ENCODE measurements around the gene GBA2.

- TF ChIP-seq POLR2A (IDR thresholded peaks at IDR 0.05) = no peak
- TF ChIP-seq, protein P1, sequence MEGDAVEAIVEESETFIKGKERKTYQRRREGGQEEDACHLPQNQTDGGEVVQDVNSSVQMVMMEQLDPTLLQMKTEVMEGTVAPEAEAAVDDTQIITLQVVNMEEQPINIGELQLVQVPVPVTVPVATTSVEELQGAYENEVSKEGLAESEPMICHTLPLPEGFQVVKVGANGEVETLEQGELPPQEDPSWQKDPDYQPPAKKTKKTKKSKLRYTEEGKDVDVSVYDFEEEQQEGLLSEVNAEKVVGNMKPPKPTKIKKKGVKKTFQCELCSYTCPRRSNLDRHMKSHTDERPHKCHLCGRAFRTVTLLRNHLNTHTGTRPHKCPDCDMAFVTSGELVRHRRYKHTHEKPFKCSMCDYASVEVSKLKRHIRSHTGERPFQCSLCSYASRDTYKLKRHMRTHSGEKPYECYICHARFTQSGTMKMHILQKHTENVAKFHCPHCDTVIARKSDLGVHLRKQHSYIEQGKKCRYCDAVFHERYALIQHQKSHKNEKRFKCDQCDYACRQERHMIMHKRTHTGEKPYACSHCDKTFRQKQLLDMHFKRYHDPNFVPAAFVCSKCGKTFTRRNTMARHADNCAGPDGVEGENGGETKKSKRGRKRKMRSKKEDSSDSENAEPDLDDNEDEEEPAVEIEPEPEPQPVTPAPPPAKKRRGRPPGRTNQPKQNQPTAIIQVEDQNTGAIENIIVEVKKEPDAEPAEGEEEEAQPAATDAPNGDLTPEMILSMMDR (IDR thresholded peaks at IDR 0.05) = no peak
These were observed 31.7 kb downstream of the GBA2 start for GRCh38 chr9:35717132-35717870.
